HL-60/S4 treated with phorbol 12-myristate 13-acetate at 8.2 ng/mL for 4 days and 3 days (cell line): ENCODE results near the gene MARCKSL1.
"Not testable (repeated sequence)": the region's sequence is repeated elsewhere in the genome, so short reads cannot be mapped to it uniquely, and the experiment has no call there.

Source experiments
- in situ Hi-C: fragments of 300-500 bp; cut with MboI; formaldehyde crosslinking; loops from 2 replicates; pipeline ENCODE4 v1.15.0; 2022; ENCODE audit warnings: low sequenced_read_pairs

Gene MARCKSL1

GRCh38 chr1:32334864-32335534 lies 1.0 kb downstream of the MARCKSL1 start:
- in situ Hi-C loops, result no loop called here

DNA sequence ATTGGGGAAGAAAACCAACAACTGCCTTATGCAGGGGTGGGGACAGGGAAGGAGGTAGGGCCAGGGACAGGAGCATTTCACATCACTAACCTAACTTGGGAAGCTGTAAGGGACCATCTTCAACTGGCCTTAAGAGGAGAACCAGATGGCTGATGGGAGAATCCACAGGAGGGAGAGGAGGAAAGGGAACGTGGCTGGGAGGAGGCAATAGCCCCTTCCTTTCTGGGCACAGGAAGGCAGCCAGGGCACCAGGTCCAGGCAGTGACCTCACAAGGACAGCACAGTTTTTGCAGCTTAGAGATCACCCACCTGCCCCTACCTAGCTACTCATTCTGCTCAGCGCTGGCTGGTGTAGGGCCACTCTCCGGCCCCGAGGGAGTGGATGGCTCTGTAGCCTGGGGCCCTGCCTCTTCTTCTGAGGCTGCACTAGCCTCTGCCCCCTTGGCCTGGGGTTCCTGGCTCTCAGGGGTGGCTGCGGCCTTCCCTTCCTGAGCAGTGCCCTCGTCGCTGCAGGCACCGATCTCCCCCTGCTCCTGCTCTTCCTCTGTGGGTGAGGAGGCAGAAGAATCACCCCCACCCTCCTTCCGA lies 1.7 kb downstream of the MARCKSL1 start:
- in situ Hi-C loops, result no loop called here

- in situ Hi-C loops, result no loop called here
Measured at GRCh38 chr1:32333251-32333963, 2.6 kb downstream of the MARCKSL1 start.

DNA sequence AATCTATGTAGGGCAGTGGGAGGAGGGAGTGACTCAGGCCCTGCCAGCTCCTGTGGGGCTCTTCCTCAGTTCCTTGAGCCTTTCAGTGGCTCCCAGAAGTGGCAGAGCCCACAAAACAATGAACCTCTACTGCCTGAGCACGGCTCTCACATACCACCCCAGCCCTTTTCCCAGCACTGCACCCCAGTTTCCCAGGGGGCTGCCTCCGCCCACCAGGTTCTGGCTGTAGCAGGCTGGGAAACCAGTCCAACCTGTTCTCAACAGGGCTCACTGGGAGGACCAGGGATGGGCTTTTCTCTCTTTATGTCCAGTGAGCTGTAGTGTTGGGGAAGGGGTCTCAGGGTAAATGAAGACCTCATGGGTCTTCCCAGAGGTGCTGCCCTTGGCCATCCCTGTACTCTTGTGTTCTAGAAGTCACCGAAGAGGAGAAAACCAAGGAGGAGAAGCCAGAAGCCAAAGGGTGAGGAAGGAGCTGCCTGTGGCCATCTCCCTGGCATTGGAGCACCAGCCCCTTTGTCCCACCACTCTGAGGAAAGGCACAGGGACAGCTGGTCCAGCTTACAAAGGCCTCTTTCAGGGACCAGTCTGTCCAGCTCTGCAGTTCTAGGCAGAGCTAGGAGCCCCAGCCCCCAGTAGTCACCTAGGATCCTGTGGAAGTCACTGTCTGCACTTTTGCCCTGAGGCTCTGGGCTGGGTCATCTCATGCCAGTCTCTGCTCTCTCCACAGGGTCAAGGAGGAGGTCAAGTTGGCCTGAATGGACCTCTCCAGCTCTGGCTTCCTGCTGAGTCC lies 3.5 kb downstream of the MARCKSL1 start:
- in situ Hi-C loops, result no loop called here

DNA sequence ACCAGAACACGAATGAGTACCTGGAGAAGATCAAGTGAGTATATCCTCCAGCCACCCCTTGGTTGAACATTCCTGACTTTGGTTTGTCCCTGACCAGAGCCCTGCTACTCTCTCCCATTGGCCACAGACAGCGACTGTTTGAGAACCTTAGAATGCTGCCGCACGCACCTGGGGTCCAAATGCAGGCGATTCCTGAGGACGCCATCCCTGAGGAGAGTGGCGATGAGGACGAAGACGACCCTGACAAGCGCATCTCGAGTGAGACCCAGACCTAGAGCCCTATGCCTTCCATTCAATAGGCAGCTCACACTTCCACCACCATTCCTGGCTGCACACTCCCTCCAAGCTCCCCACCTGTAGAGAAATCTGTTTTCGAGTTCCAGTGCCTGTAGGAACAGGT lies 4.5 kb downstream of the MARCKSL1 start:
- in situ Hi-C loops, result no loop called here

DNA sequence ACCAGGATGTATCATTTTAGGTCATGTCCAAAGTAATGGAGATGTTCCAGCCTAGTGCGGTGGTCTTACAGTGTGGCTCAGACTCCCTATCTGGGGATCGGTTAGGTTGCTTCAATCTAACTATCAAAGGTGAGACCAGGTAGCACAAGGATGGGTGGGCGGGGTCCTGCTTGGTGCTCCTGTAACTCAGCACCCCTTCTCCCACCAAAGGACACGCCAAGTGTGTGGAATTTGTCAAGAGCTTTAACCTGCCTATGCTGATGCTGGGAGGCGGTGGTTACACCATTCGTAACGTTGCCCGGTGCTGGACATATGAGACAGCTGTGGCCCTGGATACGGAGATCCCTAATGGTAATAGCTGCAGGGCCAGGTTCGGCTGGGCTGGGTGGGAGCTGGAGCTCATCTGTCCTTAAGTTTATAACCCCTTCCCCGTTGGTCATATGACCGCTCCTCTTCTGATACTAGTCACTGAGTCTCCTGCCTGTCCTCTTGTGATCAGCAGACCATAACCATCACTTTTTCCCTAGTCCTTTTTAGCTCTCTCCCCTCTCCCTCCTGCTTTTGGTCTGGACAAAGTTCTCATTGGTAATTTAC lies 5.4 kb downstream of the MARCKSL1 start:
- in situ Hi-C loops, result no loop called here

DNA sequence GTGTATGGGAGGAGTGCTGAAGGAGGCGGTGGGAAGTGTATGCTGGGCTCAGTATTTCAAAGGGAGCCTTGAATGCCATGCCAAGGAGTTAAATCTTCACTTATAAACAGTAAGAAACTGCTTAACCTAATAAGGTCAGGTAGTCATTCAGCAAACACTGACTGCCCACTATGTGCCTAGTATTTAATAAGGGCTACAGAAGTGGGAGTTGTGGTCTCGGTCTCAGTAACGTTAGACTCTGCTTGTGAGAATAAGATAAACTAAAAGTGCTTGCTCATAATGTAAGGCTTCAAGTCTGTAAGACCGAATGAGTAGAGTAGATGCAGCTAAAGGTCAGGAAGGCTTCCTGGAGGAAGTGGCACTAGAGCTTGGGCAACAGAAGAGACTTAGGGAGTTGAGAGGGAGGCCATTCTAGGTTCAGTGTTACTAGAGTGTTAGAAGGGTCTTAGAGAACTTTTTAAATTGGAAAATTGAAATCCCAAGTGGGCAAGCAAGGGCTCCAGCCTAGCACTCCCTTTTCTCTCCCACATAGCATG lies 6.0 kb downstream of the MARCKSL1 start:
- in situ Hi-C loops, result no loop called here

- in situ Hi-C loops, result no loop called here
Measured at GRCh38 chr1:32327204-32327603, 8.8 kb downstream of the MARCKSL1 start.

- in situ Hi-C loops, result no loop called here
Measured at GRCh38 chr1:32321712-32322291, 14.2 kb downstream of the MARCKSL1 start.

DNA sequence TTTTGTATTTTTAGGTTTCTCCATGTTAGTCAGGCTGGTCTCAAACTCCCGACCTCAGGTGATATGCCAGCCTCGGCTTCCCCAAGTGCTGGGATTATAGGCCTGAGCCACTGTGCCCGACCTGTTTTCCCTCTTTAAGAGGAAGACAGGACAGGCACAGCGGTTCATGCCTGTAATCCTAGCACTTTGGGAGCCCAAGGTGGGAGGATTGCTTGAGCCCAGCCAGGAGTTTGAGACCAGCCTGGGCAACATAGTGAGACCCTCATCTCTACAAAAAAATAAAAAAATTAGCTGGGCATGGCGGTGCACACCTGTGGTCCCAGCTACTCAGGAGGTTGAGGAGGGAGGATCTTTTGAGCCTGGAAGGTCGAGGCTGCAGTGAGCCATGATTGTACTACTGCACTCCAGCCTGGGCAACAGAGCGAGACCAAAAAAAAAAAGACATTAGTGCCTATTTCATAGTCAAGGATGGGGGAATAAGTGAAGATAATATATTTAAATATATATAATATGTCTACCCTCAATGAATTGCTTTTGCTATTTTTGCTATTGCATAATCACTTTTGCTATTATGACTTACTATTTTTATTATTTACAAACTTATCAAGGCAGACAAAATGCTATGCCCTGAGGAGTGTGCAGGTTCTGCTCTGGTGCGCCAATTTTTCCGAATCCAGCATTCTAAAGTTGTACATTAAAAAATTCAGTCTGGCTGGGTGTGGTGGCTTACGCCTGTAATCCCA lies 17.7 kb downstream of the MARCKSL1 start:
- in situ Hi-C loops, result no loop called here

- in situ Hi-C loops, result no loop called here
Measured at GRCh38 chr1:32316903-32317277, 19.1 kb downstream of the MARCKSL1 start.

- in situ Hi-C loops, result no loop called here
Measured at GRCh38 chr1:32311709-32312393, 24.2 kb downstream of the MARCKSL1 start.

- in situ Hi-C loops, result no loop called here
Measured at GRCh38 chr1:32309960-32310359, 26.1 kb downstream of the MARCKSL1 start.

GRCh38 chr1:32307324-32307723 lies 28.7 kb downstream of the MARCKSL1 start:
- in situ Hi-C loops, result no loop called here

GRCh38 chr1:32305310-32305709 lies 30.7 kb downstream of the MARCKSL1 start:
- in situ Hi-C loops, result no loop called here

- in situ Hi-C loops, result no loop called here
Measured at GRCh38 chr1:32303997-32304622, 31.9 kb downstream of the MARCKSL1 start.

DNA sequence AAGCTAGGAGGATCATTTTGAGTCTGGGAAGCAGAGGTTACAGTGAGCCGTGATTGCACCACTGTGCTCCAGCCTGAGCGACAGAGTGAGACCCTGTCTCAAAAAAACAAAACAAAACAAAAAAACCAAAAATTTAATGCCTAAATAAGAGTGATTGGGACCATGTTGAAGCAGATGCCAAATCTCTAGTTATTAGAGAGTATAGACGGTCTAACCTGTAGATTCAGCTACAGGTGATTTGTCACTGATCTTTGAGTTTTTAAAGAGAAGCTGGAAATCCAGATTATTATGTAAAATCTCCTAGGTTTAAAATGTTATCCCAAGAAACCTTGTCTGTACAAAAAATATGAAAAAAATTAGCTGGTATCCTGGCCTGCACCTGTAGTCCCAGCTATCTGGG lies 32.7 kb downstream of the MARCKSL1 start:
- in situ Hi-C loops, result no loop called here

DNA sequence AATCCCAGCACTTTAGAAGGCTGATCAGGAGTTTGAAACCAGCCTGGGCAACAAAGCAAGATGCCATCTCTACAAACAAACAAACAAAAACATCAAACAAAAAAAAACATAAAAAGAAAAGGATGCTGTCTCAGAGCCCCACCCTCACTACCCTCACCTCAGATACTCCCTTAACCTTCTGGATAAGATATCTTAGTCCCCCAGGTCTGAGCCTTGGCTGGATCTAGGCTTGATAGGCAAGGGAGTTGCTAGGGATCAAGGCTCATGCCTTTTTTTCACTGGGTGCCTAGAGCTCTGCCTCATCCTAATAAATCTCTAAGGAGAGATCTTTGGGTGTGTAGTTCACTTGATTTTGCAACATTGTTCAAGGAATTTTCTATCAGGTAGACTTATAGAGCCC lies 36.7 kb downstream of the MARCKSL1 start:
- in situ Hi-C loops, result no loop called here

DNA sequence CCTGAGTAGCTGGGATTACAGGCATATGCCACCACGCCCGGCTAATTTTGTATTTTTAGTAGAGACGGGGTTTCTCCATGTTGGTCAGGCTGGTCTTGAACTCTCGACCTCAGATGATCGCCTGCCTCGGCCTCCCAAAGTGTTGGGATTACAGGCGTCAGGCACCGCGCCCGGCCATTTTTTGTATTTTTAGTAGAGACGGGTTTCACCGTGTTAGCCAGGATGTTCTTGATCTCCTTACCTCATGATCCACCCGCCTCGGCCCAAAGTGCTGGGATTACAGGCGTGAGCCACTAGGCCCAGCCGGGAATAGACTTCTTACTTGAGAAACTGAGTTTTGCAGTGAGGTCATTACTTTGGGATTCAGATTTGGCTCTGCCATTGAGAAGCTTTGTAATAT lies 37.8 kb downstream of the MARCKSL1 start:
- in situ Hi-C loops, result not testable (repeated sequence)
